Vagina (tissue), 2 donors: ENCODE measurements around the gene EMP1. TPM values are rescaled to one million over a fixed set of nuclear protein-coding genes. Genes with fewer than 3 reads are reported as not detected.

Experiments used
- DNase-seq, 2 donors: peaks; one replicate each; pipeline ENCODE4 v3.0.0-alpha.2; 2017; ENCODE audit errors: extremely low spot score in 2 of 2
- H3K27ac ChIP-seq: fragments of 200-600 bp; sonication (generic); one replicate; pipeline ENCODE4 v1.5.1; 2019
- H3K27me3 ChIP-seq: fragments of 200-600 bp; sonication (generic); one replicate; pipeline ENCODE4 v1.5.1; 2019
- H3K36me3 ChIP-seq, 2 donors: fragments of 200-600 bp; sonication (generic); one replicate each; pipeline ENCODE4 v1.5.1; 2017 to 2019
- H3K4me1 ChIP-seq: fragments of 200-600 bp; sonication (generic); one replicate; pipeline ENCODE4 v1.5.1; 2019
- H3K4me3 ChIP-seq, 2 donors: fragments of 200-600 bp; sonication (generic); 1 replicate in 1 of 2; 2 replicates in 1 of 2; pipeline ENCODE4 v1.5.1; 2016 to 2019
- H3K9me3 ChIP-seq: fragments of 200-600 bp; sonication (generic); one replicate; pipeline ENCODE4 v1.5.1; 2019
- POLR2A ChIP-seq, 2 donors: fragments of 450-650 bp; IDR thresholded peaks; one replicate each; pipeline ENCODE4 v1.6.1; 2017; ENCODE audit warnings: antibody characterized with exemption in 2 of 2, mild to moderate bottlenecking in 2 of 2, moderate library complexity in 2 of 2
- POLR2AphosphoS5 ChIP-seq, 2 donors: sonication (generic); formaldehyde crosslinking; IDR thresholded peaks; one replicate each; pipeline ENCODE4 v1.9.0; 2017; ENCODE audit warnings: antibody characterized with exemption in 2 of 2, mild to moderate bottlenecking in 2 of 2, low read depth in 1 of 2; ENCODE audit not compliant: insufficient read depth in 1 of 2
- intact Hi-C: fragments of 100-400 bp; cut with DNase I; formaldehyde crosslinking; loops from one replicate; pipeline ENCODE4 v1.15.1; 2023
- total RNA-seq: library from RNA; depleted of rRNA; stranded (reverse); fragments of >200 nt; gene quantifications from one replicate; pipeline ENCODE4 v1.2.3, GENCODE V29; 2016
- TF ChIP-seq, protein P1 (sequence below), 3 experiments: fragments of 450-650 bp in 2 of 3; fragments of 200-600 bp in 1 of 3; sonication (generic) in 1 of 3; IDR thresholded peaks; one replicate each; pipeline ENCODE4 v1.5.1; 2017 to 2019; ENCODE audit warnings: antibody characterized with exemption in 3 of 3, mild to moderate bottlenecking in 2 of 3, moderate library complexity in 2 of 3

Gene EMP1
- total RNA-seq, 1 donor from 2014 or later, result 675 TPM

DNA sequence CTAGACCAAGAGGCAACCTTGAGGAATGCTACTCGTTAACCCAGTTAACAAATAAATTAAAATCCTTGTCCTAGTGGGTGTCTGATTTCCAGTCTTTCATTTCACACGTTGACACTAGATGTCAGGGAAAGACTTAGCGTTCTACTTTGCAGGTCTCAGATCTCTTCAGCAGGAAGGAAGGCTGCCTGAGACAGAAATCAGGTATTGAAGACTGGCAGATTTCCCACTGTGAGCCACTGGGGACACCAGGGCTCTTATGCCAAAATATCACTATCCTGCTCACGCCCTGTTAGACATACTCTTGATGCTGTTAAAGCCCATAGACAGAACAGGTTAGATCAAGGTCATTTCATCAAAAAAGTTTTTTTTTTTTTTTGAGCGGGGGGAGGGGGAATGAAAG is 33.0 kb downstream of the EMP1 start:
- DNase-seq, result no peak
- H3K4me3 ChIP-seq, result no peak overlapping the region
- intact Hi-C loops, result no loop called here

DNA sequence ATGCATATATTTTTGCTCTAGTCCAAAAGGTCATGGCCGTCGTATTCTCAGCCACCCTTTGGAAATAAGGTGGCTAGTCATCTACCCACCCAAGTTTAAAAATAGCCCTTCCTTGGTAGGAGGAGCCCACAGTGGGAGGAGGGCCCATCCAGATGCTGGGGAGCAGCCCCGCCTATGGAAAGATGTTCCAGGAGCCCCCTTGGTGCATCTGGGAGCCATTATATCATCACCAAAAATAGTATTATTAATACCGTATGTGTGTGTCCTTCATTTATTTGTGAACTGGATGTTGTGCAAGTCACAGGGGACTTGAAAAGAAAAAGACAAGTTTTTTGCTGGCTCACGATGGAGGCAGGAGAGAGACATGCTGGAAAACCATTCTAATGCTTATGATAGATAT is 34.0 kb downstream of the EMP1 start:
- no peak overlapping the region for H3K27ac ChIP-seq
- intact Hi-C loops, result loop anchor here (10.0 kb wide), 1 partner anchor 206 kb away; no protein-coding TSS in a partner anchor
- H3K27me3 ChIP-seq, result no peaks in the 10 kb centered on the region
- H3K4me1 ChIP-seq, result no peaks in the 10 kb centered on the region
- no peak for TF ChIP-seq POLR2A (IDR thresholded peaks at IDR 0.05)
- no peak for TF ChIP-seq POLR2AphosphoS5 (IDR thresholded peaks at IDR 0.05; ENCODE audit: insufficient read depth in 1 of 2, low read depth in 1 of 2)
- TF ChIP-seq, protein P1, sequence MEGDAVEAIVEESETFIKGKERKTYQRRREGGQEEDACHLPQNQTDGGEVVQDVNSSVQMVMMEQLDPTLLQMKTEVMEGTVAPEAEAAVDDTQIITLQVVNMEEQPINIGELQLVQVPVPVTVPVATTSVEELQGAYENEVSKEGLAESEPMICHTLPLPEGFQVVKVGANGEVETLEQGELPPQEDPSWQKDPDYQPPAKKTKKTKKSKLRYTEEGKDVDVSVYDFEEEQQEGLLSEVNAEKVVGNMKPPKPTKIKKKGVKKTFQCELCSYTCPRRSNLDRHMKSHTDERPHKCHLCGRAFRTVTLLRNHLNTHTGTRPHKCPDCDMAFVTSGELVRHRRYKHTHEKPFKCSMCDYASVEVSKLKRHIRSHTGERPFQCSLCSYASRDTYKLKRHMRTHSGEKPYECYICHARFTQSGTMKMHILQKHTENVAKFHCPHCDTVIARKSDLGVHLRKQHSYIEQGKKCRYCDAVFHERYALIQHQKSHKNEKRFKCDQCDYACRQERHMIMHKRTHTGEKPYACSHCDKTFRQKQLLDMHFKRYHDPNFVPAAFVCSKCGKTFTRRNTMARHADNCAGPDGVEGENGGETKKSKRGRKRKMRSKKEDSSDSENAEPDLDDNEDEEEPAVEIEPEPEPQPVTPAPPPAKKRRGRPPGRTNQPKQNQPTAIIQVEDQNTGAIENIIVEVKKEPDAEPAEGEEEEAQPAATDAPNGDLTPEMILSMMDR (IDR thresholded peaks at IDR 0.05), result no peak
- peak in 1 of 2 donors; percentile 56 for DNase-seq
- no peaks in the 10 kb centered on the region for H3K9me3 ChIP-seq
- H3K4me3 ChIP-seq, result no peak overlapping the region
- no peaks in the 10 kb centered on the region for H3K36me3 ChIP-seq

More for the DNA sequence above, 33.0 kb downstream of the EMP1 start:
- Histone ChIP-seq H3K27ac (no peak overlapping the region), H3K27me3 (no peaks in the 10 kb centered on the region), H3K36me3 (no peaks in the 10 kb centered on the region), H3K4me1 (no peaks in the 10 kb centered on the region), H3K9me3 (no peaks in the 10 kb centered on the region)
- TF ChIP-seq, protein P1 (IDR thresholded peaks at IDR 0.05), result no peak
- TF ChIP-seq POLR2AphosphoS5 (IDR thresholded peaks at IDR 0.05; ENCODE audit: insufficient read depth in 1 of 2, low read depth in 1 of 2), result no peak
- no peak for TF ChIP-seq POLR2A (IDR thresholded peaks at IDR 0.05)

DNA sequence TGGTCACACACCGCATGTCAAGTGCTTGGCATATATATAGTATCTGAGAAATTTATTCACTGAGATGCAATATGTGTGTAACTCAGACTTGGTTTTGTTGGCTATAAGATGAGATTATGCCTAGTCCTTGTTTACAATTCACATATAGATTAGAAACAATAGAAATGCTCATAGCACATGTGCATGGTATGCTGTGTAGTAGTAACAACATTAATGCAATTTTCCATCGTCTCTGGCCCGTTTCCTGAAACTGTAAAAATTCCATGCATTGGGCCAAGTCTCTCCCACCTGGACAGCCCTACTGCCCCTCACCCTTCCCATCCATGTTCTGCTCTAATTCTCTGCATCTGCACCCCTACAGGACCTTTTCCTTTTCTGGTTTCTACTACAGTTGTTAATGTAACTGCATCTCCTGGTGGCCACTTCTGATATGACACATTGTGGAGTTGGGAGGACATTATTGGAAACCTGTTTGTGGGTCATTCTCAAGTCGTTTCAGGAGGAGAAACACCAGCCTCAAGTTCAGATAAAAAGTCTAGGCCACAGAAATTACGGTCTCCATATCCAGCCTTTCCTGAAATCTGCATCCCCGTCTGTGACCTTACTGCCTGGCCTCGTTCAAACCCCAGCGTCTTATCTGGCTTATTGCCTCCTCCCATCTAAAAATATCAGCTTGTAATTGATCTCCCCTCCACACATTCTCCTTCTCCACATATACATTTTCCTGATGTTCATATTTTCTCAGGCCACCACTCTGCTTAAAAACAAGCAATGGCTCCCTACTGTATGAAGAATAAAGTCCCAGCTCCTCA is 37.5 kb downstream of the EMP1 start:
- Histone ChIP-seq H3K4me1 (no peaks in the 10 kb centered on the region), H3K36me3 (no peaks in the 10 kb centered on the region), H3K27ac (no peak overlapping the region), H3K27me3 (no peaks in the 10 kb centered on the region), H3K4me3 (no peak overlapping the region), H3K9me3 (no peaks in the 10 kb centered on the region)
- DNase-seq, result peak in 1 of 2 donors; percentile 82
- intact Hi-C loops, result loop anchor here (10.0 kb wide), 1 partner anchor 209 kb away; no protein-coding TSS in a partner anchor
- TF ChIP-seq POLR2A (IDR thresholded peaks at IDR 0.05), result no peak
- peak in 1 of 2 donors; percentile 50 for TF ChIP-seq POLR2AphosphoS5 (IDR thresholded peaks at IDR 0.05; ENCODE audit: insufficient read depth in 1 of 2, low read depth in 1 of 2)
- TF ChIP-seq, protein P1 (IDR thresholded peaks at IDR 0.05), result peak; percentile 56 to 90 (median 68)

DNA sequence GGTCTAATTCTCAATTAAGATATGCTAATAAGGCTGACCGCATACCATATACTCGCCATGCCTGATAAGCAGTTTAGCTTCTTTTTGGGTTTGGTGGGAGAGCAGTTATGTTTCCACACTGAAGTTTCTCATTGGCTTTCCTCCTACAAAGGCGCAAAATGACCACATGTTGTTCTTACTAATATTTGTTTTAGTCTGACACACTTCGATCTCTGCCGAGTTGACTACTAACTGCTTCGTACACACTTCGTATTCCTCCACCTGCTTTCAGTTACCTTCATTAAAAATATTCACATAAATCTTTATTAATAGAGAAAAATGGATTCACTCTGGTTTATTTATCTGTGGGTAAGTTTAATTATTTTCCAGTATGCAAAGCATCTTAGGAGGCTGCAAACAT is 41.7 kb downstream of the EMP1 start:
- Histone ChIP-seq H3K9me3 (no peaks in the 10 kb centered on the region), H3K4me1 (no peaks in the 10 kb centered on the region), H3K36me3 (no peaks in the 10 kb centered on the region), H3K4me3 (no peak overlapping the region), H3K27me3 (no peaks in the 10 kb centered on the region), H3K27ac (no peak overlapping the region)
- intact Hi-C loops, result loop anchor here (10.0 kb wide), 1 partner anchor 213 kb away; no protein-coding TSS in a partner anchor
- TF ChIP-seq POLR2A (IDR thresholded peaks at IDR 0.05), result no peak
- TF ChIP-seq POLR2AphosphoS5 (IDR thresholded peaks at IDR 0.05; ENCODE audit: insufficient read depth in 1 of 2, low read depth in 1 of 2), result no peak
- TF ChIP-seq, protein P1 (IDR thresholded peaks at IDR 0.05), result no peak
- DNase-seq, result no peak
